Erythroblast (primary cell): Measurements from ENCODE around the gene CDC42BPB.

Experiments
- GATA1 ChIP-seq: IDR thresholded peaks from 2 replicates; pipeline ENCODE4 v1.6.1; 2011; ENCODE audit warnings: low read depth, mild to moderate bottlenecking, control low read depth, low read length, moderate library complexity
- POLR2A ChIP-seq: IDR thresholded peaks from 2 replicates; pipeline ENCODE4 v1.6.1; 2011; ENCODE audit warnings: mild to moderate bottlenecking, low read length

DNA sequence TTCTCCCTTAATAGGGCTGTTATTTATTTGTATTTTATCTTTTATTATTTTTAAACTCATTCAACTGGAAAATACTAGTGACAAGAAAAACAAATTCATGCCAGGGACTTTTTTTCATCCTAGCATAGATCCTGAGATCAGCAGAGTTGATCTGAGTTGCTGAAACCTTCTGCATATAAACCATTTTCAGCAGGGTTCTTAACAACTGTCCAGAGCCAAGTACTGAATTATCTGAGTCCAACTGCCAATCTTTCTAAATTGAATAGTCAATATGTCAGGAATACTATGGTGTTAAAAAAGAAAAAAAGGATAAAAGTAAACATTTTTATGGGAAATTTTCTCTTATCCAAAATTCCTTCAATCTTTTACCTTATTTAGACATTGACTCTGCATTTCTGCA, 28.6 kb downstream of the CDC42BPB start:
- TF ChIP-seq POLR2A (no peak), GATA1 (no peak)
